ENCODE results near the gene PLCG2. TPM values are rescaled to one million over a fixed set of nuclear protein-coding genes. Genes with fewer than 3 reads are reported as not detected.
A peak's percentile ranks its signal among the peaks of the same experiment; 100 is the strongest.

The PLCG2 gene
- polyA plus RNA-seq, 1 donor from 2014 or later = not detected

GRCh38 chr16:81885976-81886586, 107.0 kb downstream of the PLCG2 start:
- Histone ChIP-seq H3K27me3 (ENCODE audit: insufficient read depth, low read depth, low read length) (no peaks in the 10 kb centered on the region), H3K27ac (ENCODE audit: low read length) (no peak overlapping the region), H3K79me2 (replicated peaks; ENCODE audit: insufficient read depth, low read length) (no peaks in the 10 kb centered on the region), H3K9ac (ENCODE audit: low read length) (no peak overlapping the region), H4K20me1 (ENCODE audit: insufficient read depth) (no peaks in the 10 kb centered on the region), H3K4me2 (ENCODE audit: low read length) (no peak overlapping the region), H3K9me2 (ENCODE audit: insufficient read depth, low read length) (no peaks in the 10 kb centered on the region), H3K9me3 (ENCODE audit: low read length) (no peaks in the 10 kb centered on the region), H3K4me3 (ENCODE audit: low read length) (no peak overlapping the region), H3K36me3 (ENCODE audit: insufficient read depth, low read length) (no peaks in the 10 kb centered on the region), H2AFZ (ENCODE audit: low read depth, low read length) (no peak overlapping the region), H3F3A (ENCODE audit: insufficient read depth, low read length, poor library complexity, severe bottlenecking) (no peaks in the 10 kb centered on the region)
- TF ChIP-seq SMC3 (conservative IDR thresholded peaks at IDR 0.05; ENCODE audit: poor library complexity) (no peak), CTCF (IDR thresholded peaks at IDR 0.05; ENCODE audit: poor library complexity, severe bottlenecking) (peak; percentile 25)

- H3K4me3 ChIP-seq (ENCODE audit: low read length) = no peak overlapping the region
- TF ChIP-seq EZH2 (IDR thresholded peaks at IDR 0.05; ENCODE audit: borderline replicate concordance, insufficient read depth, low read length, poor library complexity, severe bottlenecking) (no peak), EP300 (conservative IDR thresholded peaks at IDR 0.05; ENCODE audit: poor library complexity, severe bottlenecking) (no peak), MXI1 (conservative IDR thresholded peaks at IDR 0.05; ENCODE audit: poor library complexity, severe bottlenecking) (no peak), POLR2AphosphoS5 (IDR thresholded peaks at IDR 0.05) (no peak), RAD21 (conservative IDR thresholded peaks at IDR 0.05) (no peak), TAF1 (IDR thresholded peaks at IDR 0.05; ENCODE audit: low read depth) (no peak), REST (IDR thresholded peaks at IDR 0.05; ENCODE audit: borderline replicate concordance) (no peak), SMC3 (conservative IDR thresholded peaks at IDR 0.05; ENCODE audit: poor library complexity) (no peak), CTCF (IDR thresholded peaks at IDR 0.05; ENCODE audit: poor library complexity, severe bottlenecking) (no peak)
- H3K27me3 ChIP-seq (ENCODE audit: insufficient read depth, low read depth, low read length) = no peaks in the 10 kb centered on the region
- no peaks in the 10 kb centered on the region for H4K20me1 ChIP-seq (ENCODE audit: insufficient read depth)
- no peak overlapping the region for H2AFZ ChIP-seq (ENCODE audit: low read depth, low read length)
- no peak overlapping the region for H3K4me2 ChIP-seq (ENCODE audit: low read length)
- H3K9me2 ChIP-seq (ENCODE audit: insufficient read depth, low read length) = no peaks in the 10 kb centered on the region
- no peaks in the 10 kb centered on the region for H3K79me2 ChIP-seq (replicated peaks; ENCODE audit: insufficient read depth, low read length)
- no peaks in the 10 kb centered on the region for H3F3A ChIP-seq (ENCODE audit: insufficient read depth, low read length, poor library complexity, severe bottlenecking)
- H3K9me3 ChIP-seq (ENCODE audit: low read length) = no peaks in the 10 kb centered on the region
- no peaks in the 10 kb centered on the region for H3K36me3 ChIP-seq (ENCODE audit: insufficient read depth, low read length)
- H3K27ac ChIP-seq (ENCODE audit: low read length) = no peak overlapping the region
- no peak overlapping the region for H3K9ac ChIP-seq (ENCODE audit: low read length)
These were observed 109.7 kb downstream of the PLCG2 start for GRCh38 chr16:81888520-81889394.
